ENCODE measurements around the gene SIN3A.

GRCh38 chr15:75360856-75361255 is 90.6 kb downstream of the SIN3A start:
- TF ChIP-seq EZH2 (IDR thresholded peaks at IDR 0.05; ENCODE audit: low read depth, unreplicated experiment) (no peak), CTCF (conservative IDR thresholded peaks at IDR 0.05; ENCODE audit: low read depth in 2 of 2) (no peak), POLR2AphosphoS5 (IDR thresholded peaks at IDR 0.05; ENCODE audit: low read depth) (no peak), REST (IDR thresholded peaks at IDR 0.05; ENCODE audit: unreplicated experiment) (no peak)

Data from GM23338 (cell line).